ENCODE measurements around the gene SEPTIN10. TPM values are rescaled to one million over a fixed set of nuclear protein-coding genes. Genes with fewer than 3 reads are reported as not detected.

The SEPTIN10 gene
- total and polyA plus RNA-seq, 2 experiments from 2014 or later = 52.3 to 85.1 TPM

- ATAC-seq (no peak), DNase-seq (ENCODE audit: low spot score) (no peak)
- H2AFZ ChIP-seq = no peak overlapping the region
- no peaks in the 10 kb centered on the region for H3K4me1 Mint-ChIP-seq
- H4K20me1 ChIP-seq (replicated peaks; ENCODE audit: insufficient read depth) = no peaks in the 10 kb centered on the region
- H3K27ac ChIP-seq (ENCODE audit: low read depth) = no peak overlapping the region
- H3K27me3 ChIP-seq (ENCODE audit: insufficient read depth) = no peaks in the 10 kb centered on the region
- H3K36me3 Mint-ChIP-seq (ENCODE audit: low read depth) = no peaks in the 10 kb centered on the region
- H3K9me3 Mint-ChIP-seq = no peaks in the 10 kb centered on the region
- TF ChIP-seq CREB1 (CRISPR knock-in tag; IDR thresholded peaks at IDR 0.05; ENCODE audit: low read depth) (no peak), ZNF331 (CRISPR knock-in tag; IDR thresholded peaks at IDR 0.05; ENCODE audit: low read depth) (no peak), POLR2AphosphoS5 (IDR thresholded peaks at IDR 0.05; ENCODE audit: low read depth) (no peak), REST (IDR thresholded peaks at IDR 0.05; ENCODE audit: unreplicated experiment) (no peak), ZNF462 (CRISPR knock-in tag; IDR thresholded peaks at IDR 0.05) (no peak), CTCF (conservative IDR thresholded peaks at IDR 0.05; ENCODE audit: low read depth in 2 of 2) (no peak), ZNF114 (CRISPR knock-in tag; IDR thresholded peaks at IDR 0.05) (no peak), NANOG (IDR thresholded peaks at IDR 0.05; ENCODE audit: borderline replicate concordance) (no peak), EZH2 (IDR thresholded peaks at IDR 0.05; ENCODE audit: low read depth, unreplicated experiment) (no peak)
- H3K27me3 Mint-ChIP-seq (ENCODE audit: insufficient read depth, low read depth, poor library complexity) = peaks cover 2% of the 10 kb centered on the region
- H3K9me2 ChIP-seq (ENCODE audit: insufficient read depth) = no peaks in the 10 kb centered on the region; the same call in 1 of the 2 replicates
- H3K79me2 ChIP-seq (replicated peaks; ENCODE audit: insufficient read depth) = no peaks in the 10 kb centered on the region
- H3K4me3 ChIP-seq = no peak overlapping the region
- no peak overlapping the region for H3K4me3 Mint-ChIP-seq
- no peaks in the 10 kb centered on the region for H3F3A ChIP-seq (replicated peaks; ENCODE audit: low read depth)
- no peaks in the 10 kb centered on the region for H3K4me1 ChIP-seq (ENCODE audit: insufficient read depth)
- no peak overlapping the region for H3K4me2 ChIP-seq
- H3K27ac Mint-ChIP-seq = no peak overlapping the region
- no peaks in the 10 kb centered on the region for H3K36me3 ChIP-seq (ENCODE audit: insufficient read depth)
Observed at GRCh38 chr2:109631741-109632140, 18.0 kb upstream of the SEPTIN10 start.
